Uterus (tissue), 4 donors: ENCODE measurements around the gene GALNT15. TPM values are rescaled to one million over a fixed set of nuclear protein-coding genes. Genes with fewer than 3 reads are reported as not detected.

Experiments
- DNase-seq, 2 donors: peaks; one replicate each; pipeline ENCODE4 v3.0.0-alpha.2; 2019 to 2020
- H3K27ac ChIP-seq, 2 donors: fragments of 200-600 bp; sonication (generic); 1 replicate in 1 of 2; 2 replicates in 1 of 2; pipeline ENCODE4 v1.5.1; 2016 to 2018
- H3K27me3 ChIP-seq, 2 donors: fragments of 200-600 bp; sonication (generic); one replicate each; pipeline ENCODE4 v1.5.1; 2018 to 2019; ENCODE audit warnings: control low read depth in 1 of 2
- H3K36me3 ChIP-seq, 2 donors: fragments of 200-600 bp; sonication (generic); one replicate each; pipeline ENCODE4 v1.5.1; 2019; ENCODE audit warnings: control low read depth in 1 of 2
- H3K4me1 ChIP-seq, 2 donors: fragments of 200-600 bp; sonication (generic); one replicate each; pipeline ENCODE4 v1.5.1; 2018 to 2019; ENCODE audit warnings: control low read depth in 1 of 2
- H3K4me3 ChIP-seq, 2 donors: fragments of 200-600 bp; sonication (generic); 1 replicate in 1 of 2; 2 replicates in 1 of 2; pipeline ENCODE4 v1.5.1; 2018 to 2019; ENCODE audit warnings: mild to moderate bottlenecking in 1 of 2
- H3K9me3 ChIP-seq, 2 donors: fragments of 200-600 bp; sonication (generic); one replicate each; pipeline ENCODE4 v1.5.1; 2019; ENCODE audit warnings: control low read depth in 1 of 2
- CTCF ChIP-seq, 4 experiments: fragments of 200-600 bp in 2 of 4; fragments of 450-650 bp in 2 of 4; sonication (generic) in 2 of 4; IDR thresholded peaks; one replicate each; pipeline ENCODE4 v1.5.1; 2016 to 2019; ENCODE audit warnings: antibody characterized with exemption in 4 of 4, mild to moderate bottlenecking in 2 of 4, moderate library complexity in 1 of 4
- POLR2A ChIP-seq, 2 donors: fragments of 450-650 bp; IDR thresholded peaks; one replicate each; pipeline ENCODE4 v1.6.1; 2016; ENCODE audit warnings: antibody characterized with exemption in 2 of 2, mild to moderate bottlenecking in 1 of 2, moderate library complexity in 1 of 2
- intact Hi-C: fragments of 100-400 bp; cut with DNase I; formaldehyde crosslinking; loops from one replicate; pipeline ENCODE4 v1.15.1; 2023; ENCODE audit warnings: low total_unique reads
- total RNA-seq, 4 donors: library from RNA; depleted of rRNA in 3 of 4; stranded (reverse); fragments of >200 nt in 3 of 4; gene quantifications; one replicate each; pipeline versions ENCODE4 v1.1.0 to v1.2.4, GENCODE V29; 2014 to 2023
- donor health status: DM: yes; HTN: yes; CAD: no.

GALNT15 gene
- total RNA-seq, 4 donors from 2014 or later, result 6.6 to 85.2 (median 53.3) TPM

- no peak for DNase-seq
- no peaks in the 10 kb centered on the region for H3K27me3 ChIP-seq
- intact Hi-C loops, result no loop called here
- H3K27ac ChIP-seq, result no peak overlapping the region
- H3K36me3 ChIP-seq, result no peaks in the 10 kb centered on the region
- TF ChIP-seq CTCF (IDR thresholded peaks at IDR 0.05) (no peak), POLR2A (IDR thresholded peaks at IDR 0.05) (no peak)
- no peaks in the 10 kb centered on the region for H3K9me3 ChIP-seq
- no peak overlapping the region for H3K4me3 ChIP-seq
- no peaks in the 10 kb centered on the region for H3K4me1 ChIP-seq
These were observed 98.1 kb downstream of the GALNT15 start for GRCh38 chr3:16272588-16272987.

GRCh38 chr3:16273867-16274266 lies 99.4 kb downstream of the GALNT15 start:
- intact Hi-C loops, result no loop called here
- Histone ChIP-seq H3K27me3 (no peaks in the 10 kb centered on the region), H3K27ac (no peak overlapping the region), H3K4me1 (no peaks in the 10 kb centered on the region), H3K4me3 (no peak overlapping the region), H3K36me3 (no peaks in the 10 kb centered on the region), H3K9me3 (no peaks in the 10 kb centered on the region)
- no peak for TF ChIP-seq POLR2A (IDR thresholded peaks at IDR 0.05)
- TF ChIP-seq CTCF (IDR thresholded peaks at IDR 0.05), result no peak
- no peak for DNase-seq

- intact Hi-C loops, result no loop called here
These were observed 103.0 kb downstream of the GALNT15 start for GRCh38 chr3:16277471-16277870.

GRCh38 chr3:16279010-16279801 lies 104.7 kb downstream of the GALNT15 start:
- no peaks in the 10 kb centered on the region for H3K27me3 ChIP-seq
- no peaks in the 10 kb centered on the region for H3K9me3 ChIP-seq
- no peak overlapping the region for H3K27ac ChIP-seq
- no peaks in the 10 kb centered on the region for H3K36me3 ChIP-seq
- no peak overlapping the region for H3K4me3 ChIP-seq
- no peaks in the 10 kb centered on the region for H3K4me1 ChIP-seq
- TF ChIP-seq CTCF (IDR thresholded peaks at IDR 0.05) (no peak), POLR2A (IDR thresholded peaks at IDR 0.05) (no peak)
- DNase-seq, result peak in 1 of 2 donors; percentile 29
- intact Hi-C loops, result no loop called here

More at GRCh38 chr3:16277471-16277870, 103.0 kb downstream of the GALNT15 start:
- no peak overlapping the region for H3K4me3 ChIP-seq
- no peak overlapping the region for H3K27ac ChIP-seq
- no peak for DNase-seq
- H3K36me3 ChIP-seq, result no peaks in the 10 kb centered on the region
- H3K27me3 ChIP-seq, result no peaks in the 10 kb centered on the region
- no peak for TF ChIP-seq CTCF (IDR thresholded peaks at IDR 0.05)
- H3K4me1 ChIP-seq, result no peaks in the 10 kb centered on the region
- no peaks in the 10 kb centered on the region for H3K9me3 ChIP-seq

GRCh38 chr3:16280671-16281070 lies 106.2 kb downstream of the GALNT15 start:
- Histone ChIP-seq H3K27me3 (no peaks in the 10 kb centered on the region), H3K9me3 (no peaks in the 10 kb centered on the region), H3K27ac (no peak overlapping the region), H3K36me3 (no peaks in the 10 kb centered on the region), H3K4me3 (no peak overlapping the region), H3K4me1 (no peaks in the 10 kb centered on the region)
- no peak for TF ChIP-seq POLR2A (IDR thresholded peaks at IDR 0.05)
- no peak for TF ChIP-seq CTCF (IDR thresholded peaks at IDR 0.05)
- intact Hi-C loops, result no loop called here
- no peak for DNase-seq

Other genes with a start within 250 kb of the GALNT15 start
- 10 to 100 TPM; 18.2 to 24.2 (median 19.3) TPM for gene DPH3, start 90.3 kb downstream of the GALNT15 start, total RNA-seq
- 10 to 100 TPM; 14.7 to 33.2 (median 32.3) TPM for gene OXNAD1, start 90.5 kb downstream of the GALNT15 start, total RNA-seq